Coronary artery (tissue), 2 donors: ENCODE measurements around the gene SCAF11.

ENCODE experiments used
- DNase-seq: peaks from one replicate; pipeline ENCODE4 v3.0.0-alpha.2; 2017; ENCODE audit warnings: low spot score
- H3K27ac ChIP-seq, 2 donors: fragments of 200-600 bp; sonication (generic); one replicate each; pipeline ENCODE4 v1.5.1; 2016 to 2019
- H3K4me3 ChIP-seq: fragments of 200-600 bp; sonication (generic); 2 replicates; pipeline ENCODE4 v1.5.1; 2016; ENCODE audit warnings: mild to moderate bottlenecking, moderate library complexity
- CTCF ChIP-seq: fragments of 200-600 bp; sonication (generic); IDR thresholded peaks from one replicate; pipeline ENCODE4 v1.5.1; 2019; ENCODE audit warnings: antibody characterized with exemption

The SCAF11 gene

GRCh38 chr12:45975506-45975905, 14.9 kb downstream of the SCAF11 start:
- DNase-seq = no peak
- Histone ChIP-seq H3K4me3 (no peak overlapping the region), H3K27ac (no peak overlapping the region)
- TF ChIP-seq CTCF = no peak

- Histone ChIP-seq H3K27ac (no peak overlapping the region), H3K4me3 (no peak overlapping the region)
- DNase-seq = no peak
- no peak for TF ChIP-seq CTCF
Observed at GRCh38 chr12:45974883-45975282, 15.5 kb downstream of the SCAF11 start.

GRCh38 chr12:45974171-45974719, 16.1 kb downstream of the SCAF11 start:
- DNase-seq = no peak
- H3K4me3 ChIP-seq = no peak overlapping the region
- no peak for TF ChIP-seq CTCF
- H3K27ac ChIP-seq = no peak overlapping the region

GRCh38 chr12:45973526-45973925, 16.8 kb downstream of the SCAF11 start:
- Histone ChIP-seq H3K27ac (no peak overlapping the region), H3K4me3 (no peak overlapping the region)
- DNase-seq = no peak
- no peak for TF ChIP-seq CTCF

- no peak for TF ChIP-seq CTCF
- Histone ChIP-seq H3K27ac (no peak overlapping the region), H3K4me3 (no peak overlapping the region)
- DNase-seq = no peak
Observed at GRCh38 chr12:45970391-45970790, 20.0 kb downstream of the SCAF11 start.

- H3K27ac ChIP-seq = no peak overlapping the region
- no peak for TF ChIP-seq CTCF
- no peak overlapping the region for H3K4me3 ChIP-seq
- no peak for DNase-seq
Observed at GRCh38 chr12:45969084-45969483, 21.3 kb downstream of the SCAF11 start.

- Histone ChIP-seq H3K4me3 (no peak overlapping the region), H3K27ac (no peak overlapping the region)
- TF ChIP-seq CTCF = no peak
- no peak for DNase-seq
Observed at GRCh38 chr12:45966486-45966885, 23.9 kb downstream of the SCAF11 start.
